Measurements from ENCODE around the gene CAPN3.

CAPN3 gene

DNA sequence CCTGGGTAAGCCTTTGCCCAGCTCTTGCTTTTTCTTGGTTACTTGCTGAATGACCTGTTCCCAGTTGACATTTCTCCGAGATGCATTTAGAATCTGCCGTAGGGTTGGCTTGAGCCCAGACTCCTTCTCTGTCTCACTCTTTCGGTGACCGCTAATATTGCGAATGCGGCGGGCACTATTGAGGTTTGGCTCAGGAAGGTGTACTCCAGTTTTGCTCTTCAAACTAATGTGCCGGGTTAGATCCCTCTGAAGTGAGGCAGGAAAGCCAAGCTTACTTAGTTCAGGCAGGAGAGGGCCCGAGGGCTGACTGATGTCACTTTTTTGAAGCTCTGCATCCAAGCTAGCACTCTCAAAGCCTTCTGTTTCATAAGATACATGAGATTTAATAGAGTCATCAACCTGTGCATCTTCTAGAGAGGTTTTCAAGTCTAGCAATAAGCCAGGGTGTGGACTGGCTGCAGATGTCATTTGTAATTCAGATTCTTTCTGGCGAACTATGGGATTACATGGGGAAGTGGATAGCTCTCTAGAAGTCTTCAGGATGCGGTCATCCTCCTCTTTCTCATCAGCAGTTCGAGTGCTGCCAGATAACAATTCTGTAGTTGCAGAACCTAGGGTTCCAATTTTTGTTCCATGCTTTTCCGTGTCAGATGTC lies 90.6 kb downstream of the CAPN3 start:
- CTCF ChIA-PET, result no interaction called here
- TF ChIP-seq, protein P1, sequence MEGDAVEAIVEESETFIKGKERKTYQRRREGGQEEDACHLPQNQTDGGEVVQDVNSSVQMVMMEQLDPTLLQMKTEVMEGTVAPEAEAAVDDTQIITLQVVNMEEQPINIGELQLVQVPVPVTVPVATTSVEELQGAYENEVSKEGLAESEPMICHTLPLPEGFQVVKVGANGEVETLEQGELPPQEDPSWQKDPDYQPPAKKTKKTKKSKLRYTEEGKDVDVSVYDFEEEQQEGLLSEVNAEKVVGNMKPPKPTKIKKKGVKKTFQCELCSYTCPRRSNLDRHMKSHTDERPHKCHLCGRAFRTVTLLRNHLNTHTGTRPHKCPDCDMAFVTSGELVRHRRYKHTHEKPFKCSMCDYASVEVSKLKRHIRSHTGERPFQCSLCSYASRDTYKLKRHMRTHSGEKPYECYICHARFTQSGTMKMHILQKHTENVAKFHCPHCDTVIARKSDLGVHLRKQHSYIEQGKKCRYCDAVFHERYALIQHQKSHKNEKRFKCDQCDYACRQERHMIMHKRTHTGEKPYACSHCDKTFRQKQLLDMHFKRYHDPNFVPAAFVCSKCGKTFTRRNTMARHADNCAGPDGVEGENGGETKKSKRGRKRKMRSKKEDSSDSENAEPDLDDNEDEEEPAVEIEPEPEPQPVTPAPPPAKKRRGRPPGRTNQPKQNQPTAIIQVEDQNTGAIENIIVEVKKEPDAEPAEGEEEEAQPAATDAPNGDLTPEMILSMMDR (IDR thresholded peaks at IDR 0.05; ENCODE audit: control extremely low read depth, extremely low read depth, low read depth, missing control alignments), result no peak
- DNase-seq (ENCODE audit: extremely low spot score), result no peak
- POLR2A ChIA-PET, result no interaction called here

DNA sequence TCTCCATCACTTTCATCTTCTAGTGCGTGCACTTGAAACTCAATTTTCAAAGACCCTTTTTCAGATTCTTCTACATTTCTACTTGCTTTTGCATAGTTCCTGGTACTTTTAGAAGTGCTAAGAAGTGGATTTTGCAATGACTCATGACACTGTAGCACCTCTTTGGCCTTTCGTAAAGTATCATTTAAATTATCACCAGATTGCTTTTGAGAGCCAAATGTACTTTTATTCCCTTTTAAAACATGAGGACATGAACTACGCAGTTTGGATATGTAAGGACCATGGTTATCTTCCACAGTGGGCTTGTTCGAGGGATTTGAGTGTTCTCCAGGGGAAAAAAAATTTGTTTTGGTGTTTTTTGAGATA lies 91.1 kb downstream of the CAPN3 start:
- TF ChIP-seq, protein P1 (IDR thresholded peaks at IDR 0.05; ENCODE audit: control extremely low read depth, extremely low read depth, low read depth, missing control alignments), result no peak
- CTCF ChIA-PET, result no interaction called here
- no peak for DNase-seq (ENCODE audit: extremely low spot score)
- POLR2A ChIA-PET, result no interaction called here

DNA sequence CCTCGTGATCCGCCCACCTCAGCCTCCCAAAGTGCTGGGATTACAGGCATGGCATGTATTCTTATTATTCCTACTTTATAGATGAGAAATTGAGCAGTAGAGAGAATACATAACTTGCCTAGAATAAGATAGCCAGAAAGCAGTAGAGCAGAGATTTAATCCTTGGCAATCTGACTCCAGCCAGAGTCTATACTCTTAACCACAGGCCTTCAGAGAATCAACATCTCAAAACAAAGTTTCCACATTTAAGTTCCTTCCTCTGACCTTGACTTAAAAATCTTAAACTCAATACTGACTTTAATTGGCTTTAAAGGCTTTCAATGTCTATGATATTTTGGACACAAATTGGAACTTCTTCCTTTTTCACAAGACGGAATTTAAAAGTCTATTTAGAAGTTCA lies 94.5 kb downstream of the CAPN3 start:
- CTCF ChIA-PET, result no interaction called here
- no peak for DNase-seq (ENCODE audit: extremely low spot score)
- TF ChIP-seq, protein P1 (IDR thresholded peaks at IDR 0.05; ENCODE audit: control extremely low read depth, extremely low read depth, low read depth, missing control alignments), result no peak
- POLR2A ChIA-PET, result no interaction called here

DNA sequence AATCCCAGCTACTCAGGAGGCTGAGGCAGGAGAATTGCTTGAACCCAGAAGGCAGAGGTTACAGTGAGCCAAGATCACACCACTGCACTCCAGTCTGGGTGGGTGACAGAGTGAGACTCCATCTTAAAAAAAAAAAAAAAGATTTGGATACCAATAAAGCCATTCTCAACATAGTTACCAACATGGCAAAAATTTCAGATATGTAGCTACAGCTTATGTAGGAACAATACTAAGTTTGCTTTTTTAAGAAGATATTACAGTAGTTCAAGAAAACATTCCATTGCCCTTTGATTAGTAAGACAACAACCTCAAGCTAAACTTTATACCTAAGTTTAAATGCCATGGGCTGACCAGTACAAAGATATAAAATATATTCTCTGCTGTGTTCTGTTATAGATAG lies 97.2 kb downstream of the CAPN3 start:
- TF ChIP-seq, protein P1 (IDR thresholded peaks at IDR 0.05; ENCODE audit: control extremely low read depth, extremely low read depth, low read depth, missing control alignments), result no peak
- CTCF ChIA-PET, result interaction anchor here (1.1 kb wide), 1 partner anchor 17 kb away, joined by 4 read pairs; no protein-coding TSS in a partner anchor
- DNase-seq (ENCODE audit: extremely low spot score), result no peak
- POLR2A ChIA-PET, result no interaction called here

DNA sequence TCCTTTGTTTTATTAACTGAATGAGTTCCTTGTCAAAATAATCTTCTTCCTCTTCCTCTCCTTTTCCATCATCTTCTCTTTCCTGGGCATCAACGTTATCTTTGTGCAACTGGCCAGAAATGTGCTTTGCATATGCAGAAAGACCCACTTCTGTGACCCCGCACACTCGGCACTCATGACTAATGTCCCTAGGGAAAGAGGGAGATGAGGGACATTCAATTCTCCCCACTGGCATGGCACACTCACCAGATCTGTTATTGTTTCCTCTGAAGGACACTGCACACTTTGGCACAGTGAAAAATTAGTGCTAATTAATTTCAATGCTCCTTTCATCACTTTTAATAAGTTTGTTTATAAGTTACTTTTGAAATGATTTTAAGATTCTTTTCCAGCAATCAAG lies 97.7 kb downstream of the CAPN3 start:
- ChIA-PET CTCF (interaction anchor here (1.1 to 2.3 kb wide), 3 partner anchors 12 to 18 kb away, joined by 3 to 6 read pairs (median 4); no protein-coding TSS in a partner anchor), POLR2A (no interaction called here)
- DNase-seq (ENCODE audit: extremely low spot score), result no peak
- TF ChIP-seq, protein P1 (IDR thresholded peaks at IDR 0.05; ENCODE audit: control extremely low read depth, extremely low read depth, low read depth, missing control alignments), result no peak

DNA sequence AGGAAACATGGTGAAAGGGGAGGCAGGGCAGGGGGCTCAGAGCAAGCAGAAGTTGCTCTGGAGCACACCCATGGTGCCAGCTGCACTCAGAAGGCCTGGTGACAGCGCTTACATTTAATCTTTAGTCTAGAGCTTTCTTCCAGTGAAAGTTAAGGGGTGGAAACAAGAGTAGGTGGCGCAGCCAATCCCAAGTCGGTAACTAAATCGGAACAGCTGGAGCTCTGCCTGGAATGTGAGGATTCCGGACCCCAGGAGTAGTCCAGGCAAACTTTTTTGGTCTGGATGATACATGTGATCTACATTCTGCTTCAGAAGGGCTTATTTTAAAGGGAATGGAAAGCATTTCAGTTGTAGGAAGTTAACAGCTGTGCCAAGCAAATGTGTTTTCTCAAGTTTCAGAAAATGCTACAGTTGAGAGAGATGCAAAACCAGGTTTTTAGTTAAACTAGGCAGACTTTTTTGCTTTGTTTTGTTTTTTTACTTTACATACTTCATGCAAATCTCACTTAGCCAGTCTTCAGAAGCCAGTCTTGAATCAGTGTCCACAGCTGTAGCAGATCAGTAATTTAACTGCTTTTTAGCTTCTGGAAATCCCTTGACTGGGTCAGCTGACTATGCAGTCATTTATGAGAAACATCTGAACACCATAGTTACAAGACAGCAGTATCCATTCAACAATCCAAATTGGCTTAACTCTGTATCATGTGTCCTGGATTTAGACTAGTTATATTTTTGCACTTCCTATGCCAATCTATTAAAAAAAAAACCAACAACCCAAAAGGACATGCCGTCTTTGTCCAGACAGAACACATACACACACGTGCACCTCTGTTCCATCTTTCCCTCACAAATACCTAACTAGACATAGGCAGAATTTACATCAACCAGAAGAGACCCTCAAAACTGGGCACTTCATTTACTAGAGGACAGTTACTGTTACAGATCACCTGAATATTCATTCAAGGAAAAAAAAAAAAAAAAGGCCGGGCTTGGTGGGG lies 98.4 kb downstream of the CAPN3 start:
- ChIA-PET POLR2A (no interaction called here), CTCF (interaction anchor here (1.4 to 2.3 kb wide), 4 partner anchors 13 to 33 kb away, joined by 3 to 6 read pairs (median 4); partner anchors contain the start of gene ZNF106)
- DNase-seq (ENCODE audit: extremely low spot score), result peak; percentile 42

More for the DNA sequence above, 98.4 kb downstream of the CAPN3 start:
- TF ChIP-seq, protein P1 (IDR thresholded peaks at IDR 0.05; ENCODE audit: control extremely low read depth, extremely low read depth, low read depth, missing control alignments), result no peak
